GM18499 (cell line): ENCODE results near the gene MYOM3.

Experiments
- ATAC-seq: cut with Tn5 transposase; IDR thresholded peaks from one replicate; pipeline ENCODE4 v1.9.1; 2021; ENCODE audit warnings: moderate number of reproducible peaks; ENCODE audit not compliant: insufficient read depth, unreplicated experiment

MYOM3 gene

GRCh38 chr1:24081190-24081589 lies 30.7 kb downstream of the MYOM3 start:
- no peak for ATAC-seq

DNA sequence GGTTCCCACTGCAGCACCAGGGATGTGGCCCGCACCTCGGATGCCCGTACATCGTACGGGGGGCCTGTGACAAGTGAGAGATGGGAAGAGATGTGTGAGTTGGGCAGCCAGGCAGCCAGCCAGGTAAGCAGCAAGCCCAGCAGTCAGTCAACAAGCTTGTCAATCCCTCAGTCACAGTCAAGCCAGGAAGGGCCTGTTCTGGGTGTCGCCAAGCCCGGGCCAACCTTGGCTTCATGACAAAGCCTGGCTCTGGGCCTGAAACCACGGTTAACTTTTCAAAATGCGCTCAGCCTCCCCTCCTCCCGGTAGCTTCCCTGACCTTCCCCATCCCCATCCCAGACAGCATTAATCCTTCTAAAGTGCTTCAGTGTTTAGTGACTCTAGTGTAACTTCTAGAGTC lies 31.8 kb downstream of the MYOM3 start:
- no peak for ATAC-seq

DNA sequence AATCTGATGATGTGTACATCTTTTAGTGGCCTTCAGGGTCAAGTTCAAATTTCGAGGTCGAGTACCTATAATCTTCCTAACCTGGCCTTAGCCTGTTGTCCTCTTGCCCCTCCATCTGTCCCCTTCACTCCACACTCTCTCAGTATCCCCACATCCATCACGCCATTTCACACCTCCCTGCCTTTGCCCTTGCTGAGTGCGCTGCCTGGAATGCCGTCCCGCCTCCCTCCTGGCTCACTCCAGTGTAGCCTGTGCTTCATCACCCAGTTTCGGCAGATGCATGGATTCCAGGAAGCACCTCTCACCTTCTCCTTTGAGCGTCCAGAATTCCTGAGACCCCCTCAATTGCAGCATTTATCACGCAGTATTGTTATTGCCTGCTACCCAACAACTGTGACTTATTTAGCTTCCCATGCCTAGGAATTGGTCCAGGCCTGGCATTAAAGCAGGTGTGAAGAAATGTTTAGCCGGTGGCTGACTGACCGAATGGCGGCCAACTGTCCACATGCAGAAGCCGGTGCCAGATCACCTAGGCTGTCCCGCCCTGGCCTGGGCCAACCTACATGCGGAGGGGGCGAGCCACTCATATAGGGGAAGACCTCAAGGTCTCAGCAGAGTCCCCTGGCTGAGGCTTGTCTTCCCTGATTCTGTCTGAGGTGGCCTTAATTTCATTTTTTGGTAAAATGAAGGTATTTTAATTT lies 34.5 kb downstream of the MYOM3 start:
- ATAC-seq = no peak

- no peak for ATAC-seq
Measured at GRCh38 chr1:24075946-24076345, 36.0 kb downstream of the MYOM3 start.

- ATAC-seq = no peak
Measured at GRCh38 chr1:24075590-24075854, 36.4 kb downstream of the MYOM3 start.

- ATAC-seq = no peak
Measured at GRCh38 chr1:24074817-24075589, 36.9 kb downstream of the MYOM3 start.

DNA sequence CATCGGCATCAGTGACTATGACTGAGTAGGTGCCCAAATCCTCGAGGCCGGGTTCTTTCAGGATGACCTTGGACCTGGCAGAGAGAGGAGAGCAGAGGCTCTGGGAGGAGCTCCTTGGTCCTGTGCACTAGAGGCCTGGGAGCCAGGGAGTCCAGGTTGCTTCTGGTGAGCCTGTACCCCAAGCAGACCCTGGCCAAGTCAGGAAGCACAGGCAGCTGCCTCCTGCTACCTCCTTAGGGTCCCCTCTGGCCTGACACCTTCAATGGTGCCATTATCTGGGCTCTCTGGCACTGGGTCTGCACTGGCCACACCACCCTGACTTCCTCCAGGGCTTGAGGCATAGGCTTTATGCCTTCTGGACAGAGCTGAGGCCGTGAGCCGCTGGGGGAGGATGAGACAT lies 37.7 kb downstream of the MYOM3 start:
- ATAC-seq = no peak

DNA sequence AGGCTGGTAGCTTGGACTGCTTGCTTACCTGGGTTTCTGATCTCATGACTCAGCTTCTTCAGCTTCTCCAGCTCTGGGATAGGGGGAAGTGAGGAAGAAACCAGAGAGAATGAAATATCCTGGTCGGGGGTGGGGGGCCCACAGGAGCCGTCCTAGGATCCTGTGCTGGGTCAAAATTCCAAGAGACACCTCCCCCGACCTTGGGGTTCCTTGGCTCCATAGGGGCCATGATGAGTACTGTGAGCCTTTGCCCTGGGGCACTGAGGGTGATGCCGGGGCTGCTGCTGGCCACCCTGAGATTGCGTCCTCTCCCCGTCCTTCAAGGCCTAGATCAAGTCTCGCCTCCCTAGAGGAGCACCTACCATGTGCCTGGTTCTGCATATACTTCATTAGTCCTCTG lies 40.0 kb downstream of the MYOM3 start:
- no peak for ATAC-seq

- ATAC-seq = no peak
Measured at GRCh38 chr1:24070821-24071393, 41.0 kb downstream of the MYOM3 start.

- no peak for ATAC-seq
Measured at GRCh38 chr1:24069817-24070216, 42.1 kb downstream of the MYOM3 start.

- ATAC-seq = no peak
Measured at GRCh38 chr1:24067978-24068377, 44.0 kb downstream of the MYOM3 start.

- no peak for ATAC-seq
Measured at GRCh38 chr1:24065304-24065703, 46.6 kb downstream of the MYOM3 start.

DNA sequence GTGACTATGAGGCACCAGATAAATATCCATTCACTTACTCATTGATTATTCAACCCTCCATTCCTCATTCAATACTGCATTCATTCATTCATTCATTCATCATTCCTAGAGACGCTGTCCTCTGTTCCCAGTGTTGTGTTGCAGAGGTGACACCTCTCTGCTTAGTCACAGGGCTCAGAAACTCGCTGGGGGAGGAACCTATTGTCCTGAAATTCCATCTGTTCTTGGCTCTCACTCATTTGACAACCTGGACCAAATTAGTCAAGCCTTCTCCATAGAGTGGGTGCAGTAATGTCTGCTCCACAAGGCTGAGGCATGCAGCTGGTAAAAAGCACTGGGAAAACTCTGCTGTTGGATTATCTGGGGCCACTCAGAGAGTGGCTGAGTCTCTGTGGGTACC lies 49.7 kb downstream of the MYOM3 start:
- no peak for ATAC-seq

DNA sequence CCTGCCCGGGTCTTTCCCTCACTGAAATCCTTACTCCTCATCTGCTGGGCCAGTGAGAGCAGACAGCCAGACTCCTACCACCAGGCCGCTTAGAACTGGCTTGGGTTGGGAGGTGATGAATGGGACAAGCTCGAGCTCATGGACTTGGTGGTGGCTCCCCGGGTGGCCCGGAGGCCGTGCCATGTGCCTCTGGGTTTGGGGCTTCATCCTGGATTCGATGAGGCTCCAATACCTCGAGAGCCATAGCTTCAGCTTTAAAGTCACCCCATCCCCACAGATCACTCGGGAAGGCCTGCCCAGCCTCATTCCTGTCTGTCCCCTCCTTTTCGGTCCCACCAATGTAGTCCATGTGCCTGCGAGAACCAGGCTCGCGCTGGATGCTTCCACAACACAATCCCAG lies 51.5 kb downstream of the MYOM3 start:
- ATAC-seq = no peak

GRCh38 chr1:24058671-24059455 lies 53.1 kb downstream of the MYOM3 start:
- ATAC-seq = no peak

- no peak for ATAC-seq
Measured at GRCh38 chr1:24057171-24057570, 54.8 kb downstream of the MYOM3 start.

GRCh38 chr1:24055681-24056080 lies 56.3 kb downstream of the MYOM3 start:
- no peak for ATAC-seq

- no peak for ATAC-seq
Measured at GRCh38 chr1:24052220-24052619, 59.7 kb downstream of the MYOM3 start.

DNA sequence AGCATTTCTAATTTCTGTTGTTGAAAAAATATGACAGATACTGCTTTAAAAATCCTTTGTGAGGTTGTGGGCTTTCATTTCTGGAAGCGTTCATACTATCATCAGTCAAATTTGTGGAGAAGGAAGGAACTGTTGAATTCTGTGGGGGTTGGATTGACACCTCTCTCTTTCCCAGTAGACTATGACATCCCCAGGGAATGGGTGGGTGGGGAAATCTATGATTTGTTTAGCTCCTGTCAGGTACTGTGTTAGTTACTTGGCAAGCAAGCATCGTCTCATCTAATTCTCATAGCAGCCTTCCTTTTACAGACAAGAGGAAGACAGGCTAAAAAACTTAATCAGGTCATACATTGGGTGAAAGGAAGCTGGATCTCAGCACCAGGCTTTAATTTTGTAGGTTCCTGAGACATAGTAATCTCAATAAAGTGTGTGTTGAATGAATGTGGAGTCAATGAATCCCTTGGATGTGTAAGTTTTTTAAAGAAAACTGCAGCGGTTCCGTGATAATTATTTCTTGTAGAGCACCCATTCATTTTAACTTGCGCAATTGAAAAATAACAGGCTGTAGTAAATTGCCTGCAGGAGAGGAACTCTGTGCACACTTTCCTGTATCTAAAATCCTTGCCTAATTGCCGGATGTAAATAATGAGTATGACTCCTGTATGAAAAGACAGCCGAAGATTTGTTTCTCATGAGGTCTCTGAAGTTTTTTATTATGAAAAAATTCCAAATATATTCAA lies 60.6 kb downstream of the MYOM3 start:
- no peak for ATAC-seq

DNA sequence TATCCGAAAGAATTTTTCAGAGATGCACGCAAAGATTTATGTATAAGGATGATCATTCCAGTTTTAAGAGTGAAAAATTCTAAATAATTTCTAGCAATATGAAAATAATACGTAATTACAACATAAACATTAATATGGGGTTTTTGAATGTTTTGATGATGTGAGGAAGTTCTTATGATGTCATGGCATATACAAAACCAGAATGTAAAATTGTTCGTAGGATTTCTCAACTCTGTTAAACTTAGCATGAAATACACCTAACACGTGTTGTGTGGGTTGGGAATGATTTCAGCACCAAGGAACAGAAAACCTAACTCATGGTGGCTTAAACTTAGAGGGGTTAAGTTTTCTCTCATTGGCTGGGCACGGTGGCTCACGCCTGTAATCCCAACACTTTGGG lies 62.2 kb downstream of the MYOM3 start:
- ATAC-seq = no peak
